ENCODE data around the gene ZNF324.
"Not testable (repeated sequence)": the region's sequence is repeated elsewhere in the genome, so short reads cannot be mapped to it uniquely, and the experiment has no call there.

The ZNF324 gene

GRCh38 chr19:58468216-58468839 lies 1.4 kb downstream of the ZNF324 start:
- no peak for TF ChIP-seq CTCF (IDR thresholded peaks at IDR 0.05; ENCODE audit: low read depth, low read length)
- no peak for DNase-seq (ENCODE audit: extremely low read depth, low read depth)

- no peak for TF ChIP-seq CTCF (IDR thresholded peaks at IDR 0.05; ENCODE audit: low read depth, low read length)
- DNase-seq (ENCODE audit: extremely low read depth, low read depth), result no peak
Measured at GRCh38 chr19:58469241-58470013, 2.5 kb downstream of the ZNF324 start.

DNA sequence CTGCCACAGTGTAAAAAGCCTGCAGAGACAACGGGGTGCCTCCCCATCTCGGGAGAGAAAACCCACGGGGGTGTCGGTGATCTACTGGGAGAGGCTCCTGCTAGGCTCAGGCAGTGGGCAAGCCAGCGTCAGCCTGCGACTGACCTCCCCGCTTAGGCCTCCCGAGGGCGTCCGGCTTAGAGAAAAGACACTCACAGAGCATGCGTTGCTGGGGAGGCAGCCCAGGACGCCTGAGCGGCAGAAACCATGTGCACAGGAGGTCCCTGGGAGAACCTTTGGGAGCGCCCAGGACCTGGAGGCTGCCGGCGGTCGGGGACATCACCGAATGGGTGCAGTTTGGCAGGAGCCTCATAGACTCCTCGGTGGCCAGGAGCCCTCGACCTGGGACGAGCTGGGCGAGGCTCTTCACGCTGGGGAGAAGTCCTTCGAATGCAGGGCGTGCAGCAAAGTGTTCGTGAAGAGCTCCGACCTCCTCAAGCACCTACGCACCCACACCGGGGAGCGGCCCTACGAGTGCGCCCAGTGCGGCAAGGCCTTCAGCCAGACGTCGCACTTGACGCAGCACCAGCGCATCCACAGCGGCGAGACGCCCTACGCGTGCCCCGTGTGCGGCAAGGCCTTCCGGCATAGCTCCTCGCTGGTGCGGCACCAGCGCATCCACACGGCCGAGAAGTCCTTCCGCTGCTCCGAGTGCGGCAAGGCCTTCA lies 4.1 kb downstream of the ZNF324 start:
- not testable (repeated sequence) for DNase-seq (ENCODE audit: extremely low read depth, low read depth)

- no peak for TF ChIP-seq CTCF (IDR thresholded peaks at IDR 0.05; ENCODE audit: low read depth, low read length)
Measured at GRCh38 chr19:58471736-58472135, 4.9 kb downstream of the ZNF324 start.

GRCh38 chr19:58473775-58474174 lies 6.9 kb downstream of the ZNF324 start:
- no peak for TF ChIP-seq CTCF (IDR thresholded peaks at IDR 0.05; ENCODE audit: low read depth, low read length)
- no peak for DNase-seq (ENCODE audit: extremely low read depth, low read depth)

More at GRCh38 chr19:58471736-58472135, 4.9 kb downstream of the ZNF324 start:
- DNase-seq (ENCODE audit: extremely low read depth, low read depth), result no peak

DNA sequence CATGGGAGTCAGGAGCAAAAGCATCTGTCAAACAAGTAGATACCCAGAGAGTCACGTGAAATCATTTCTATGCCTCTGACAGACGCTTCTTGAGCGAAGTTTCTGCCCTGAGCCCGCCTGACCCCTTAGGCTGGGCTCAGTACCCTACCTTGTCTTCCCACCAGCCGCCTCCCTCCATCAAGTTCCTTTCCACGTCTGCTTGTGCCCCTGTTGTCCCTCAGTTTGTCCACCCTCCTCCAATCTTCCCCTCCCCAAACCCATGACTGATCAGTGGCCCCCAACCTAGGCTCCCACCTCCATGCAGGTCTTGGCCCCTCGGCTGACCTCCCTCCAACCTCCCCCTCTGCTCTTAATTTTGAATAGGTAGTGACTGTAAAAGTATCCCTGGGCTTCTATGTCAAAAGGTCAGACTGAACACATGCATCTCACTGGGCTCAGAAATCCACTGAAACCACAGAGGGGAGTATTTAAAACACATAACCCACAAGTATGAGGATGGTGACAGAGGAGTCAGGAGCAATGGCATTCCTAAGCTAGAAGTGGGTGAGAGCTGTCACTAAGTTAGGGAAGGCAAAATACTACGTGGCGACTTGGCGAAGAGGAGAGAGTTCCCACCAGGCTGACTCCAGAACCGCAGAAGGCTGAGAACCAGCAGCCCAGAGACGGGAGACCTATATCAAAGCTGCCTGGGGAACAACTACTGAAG lies 7.6 kb downstream of the ZNF324 start:
- no peak for DNase-seq (ENCODE audit: extremely low read depth, low read depth)

More for the DNA sequence above, 7.6 kb downstream of the ZNF324 start:
- no peak for TF ChIP-seq CTCF (IDR thresholded peaks at IDR 0.05; ENCODE audit: low read depth, low read length)

All from AG09319 (cell line).